Stimulated activated CD4-positive, alpha-beta T cell treated with anti-CD3 and anti-CD28 coated beads, Interleukin-4, amount 100 ng/mL, for 48 hours (primary cell): ENCODE measurements around the gene SEMA3G.

Experiments
- DNase-seq, 2 donors: peaks; one replicate each; pipeline ENCODE4 v3.0.0-alpha.2; 2020; ENCODE audit warnings: low read depth in 2 of 2

Gene SEMA3G

GRCh38 chr3:52396011-52396906 lies 48.6 kb downstream of the SEMA3G start:
- no peak for DNase-seq

DNA sequence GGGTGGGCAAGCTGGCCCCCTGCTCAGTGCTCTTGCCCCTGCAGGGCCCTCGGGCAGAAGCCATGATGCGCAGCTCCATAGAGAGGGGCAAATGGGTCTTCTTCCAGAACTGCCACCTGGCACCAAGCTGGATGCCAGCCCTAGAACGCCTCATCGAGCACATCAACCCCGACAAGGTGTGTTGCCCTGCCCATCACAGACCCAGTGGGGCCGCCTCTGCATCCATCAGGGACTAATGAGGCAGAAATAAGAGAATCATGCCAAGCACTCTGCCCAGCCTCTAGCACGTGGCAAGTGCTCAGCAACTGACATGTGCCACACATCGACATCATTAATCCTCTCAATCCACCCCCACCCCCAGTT lies 49.4 kb downstream of the SEMA3G start:
- DNase-seq = no peak

DNA sequence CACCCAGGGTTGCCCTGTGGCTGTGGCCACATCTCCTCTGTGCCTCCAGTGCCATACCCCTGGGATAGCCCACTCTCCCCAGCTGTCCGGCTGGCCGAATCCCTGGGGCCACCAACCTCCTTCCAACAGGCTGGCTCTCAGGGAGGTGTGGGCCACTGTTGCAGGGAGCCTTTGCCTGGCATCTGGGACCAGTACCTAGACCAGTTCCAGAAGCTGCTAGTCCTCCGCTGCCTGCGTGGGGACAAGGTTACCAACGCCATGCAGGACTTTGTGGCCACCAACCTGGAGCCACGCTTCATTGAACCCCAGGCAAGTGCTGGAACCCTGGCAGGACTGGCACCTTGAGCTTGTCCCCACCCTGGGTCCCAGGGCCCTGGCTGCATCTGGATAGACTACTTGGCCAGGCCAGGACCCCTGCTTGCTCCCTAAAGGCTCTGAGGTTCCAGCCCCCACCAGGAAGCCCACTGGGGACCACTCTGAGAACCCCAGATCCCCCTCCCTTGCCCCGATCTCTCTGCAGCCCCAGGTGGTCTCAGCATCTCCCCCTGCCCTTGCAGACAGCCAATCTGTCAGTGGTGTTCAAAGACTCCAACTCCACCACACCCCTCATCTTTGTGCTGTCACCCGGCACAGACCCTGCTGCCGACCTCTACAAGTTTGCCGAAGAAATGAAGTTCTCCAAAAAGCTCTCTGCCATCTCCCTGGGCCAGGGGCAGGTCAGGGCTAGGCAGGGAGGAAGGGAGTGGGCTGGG lies 50.0 kb downstream of the SEMA3G start:
- DNase-seq = no peak

DNA sequence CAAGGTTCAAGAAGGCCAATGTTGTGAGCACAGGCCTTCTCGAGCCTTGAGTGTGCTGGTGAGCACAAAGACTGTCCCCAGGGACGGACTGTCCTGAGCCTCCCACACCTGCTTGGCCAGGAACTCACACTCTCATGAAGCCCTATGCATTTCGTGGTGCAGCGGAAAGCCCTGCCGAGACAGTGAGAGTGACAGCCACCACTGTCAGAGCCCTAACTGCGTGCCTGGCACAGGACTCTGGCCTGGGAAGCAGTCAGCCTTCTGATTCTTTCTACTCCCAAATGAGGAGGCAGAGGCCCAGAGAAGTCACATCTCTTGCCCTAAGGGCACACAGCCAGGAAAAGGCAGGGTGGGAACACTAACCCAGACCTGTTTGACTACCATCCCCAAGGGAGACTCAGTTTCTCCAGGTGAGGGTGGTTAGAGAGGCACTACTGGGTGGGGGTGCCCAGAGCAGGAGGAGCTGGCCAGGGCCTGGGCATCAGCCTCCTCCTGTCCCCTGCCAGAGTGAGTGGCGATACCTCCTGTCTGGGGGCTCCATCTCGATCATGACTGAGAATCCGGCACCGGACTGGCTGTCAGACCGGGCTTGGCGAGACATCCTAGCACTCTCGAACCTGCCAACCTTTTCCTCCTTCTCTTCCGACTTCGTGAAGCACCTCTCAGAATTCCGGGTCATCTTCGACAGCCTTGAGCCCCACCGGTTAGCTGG lies 50.8 kb downstream of the SEMA3G start:
- DNase-seq = no peak

DNA sequence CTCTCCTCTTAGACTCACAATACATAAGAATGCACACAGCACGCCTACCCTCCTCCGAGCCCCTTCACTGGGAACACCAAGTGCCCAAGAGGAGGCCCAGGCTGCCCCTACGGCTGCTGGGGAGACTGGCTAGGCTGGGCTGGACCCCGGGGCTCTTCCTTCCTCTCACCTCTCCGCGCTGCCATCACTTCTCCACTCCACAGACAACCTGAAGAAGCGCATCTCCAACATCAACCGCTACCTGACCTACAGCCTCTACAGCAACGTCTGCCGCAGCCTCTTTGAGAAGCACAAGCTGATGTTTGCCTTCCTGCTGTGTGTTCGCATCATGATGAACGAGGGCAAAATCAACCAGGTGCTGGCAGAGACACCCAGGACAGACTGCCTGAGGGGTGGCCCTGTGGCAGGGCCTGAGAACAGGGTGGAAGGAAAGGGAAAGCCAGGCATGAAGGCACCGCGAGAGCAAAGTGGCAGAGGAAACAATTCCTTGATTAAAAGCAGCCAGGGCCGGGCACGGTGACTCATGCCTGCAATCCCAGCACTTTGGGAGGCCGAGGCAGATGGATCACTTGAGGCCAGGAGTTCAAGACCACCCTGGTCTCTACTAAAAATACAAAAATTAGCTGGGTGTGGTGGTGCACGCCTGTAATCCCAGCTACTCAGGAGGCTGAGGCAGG lies 51.6 kb downstream of the SEMA3G start:
- no peak for DNase-seq

- no peak for DNase-seq
Observed at GRCh38 chr3:52392216-52392930, 52.5 kb downstream of the SEMA3G start.

- no peak for DNase-seq
Observed at GRCh38 chr3:52391096-52391495, 53.8 kb downstream of the SEMA3G start.

- DNase-seq = no peak
Observed at GRCh38 chr3:52388933-52389332, 56.0 kb downstream of the SEMA3G start.

GRCh38 chr3:52388348-52388821 lies 56.5 kb downstream of the SEMA3G start:
- no peak for DNase-seq

DNA sequence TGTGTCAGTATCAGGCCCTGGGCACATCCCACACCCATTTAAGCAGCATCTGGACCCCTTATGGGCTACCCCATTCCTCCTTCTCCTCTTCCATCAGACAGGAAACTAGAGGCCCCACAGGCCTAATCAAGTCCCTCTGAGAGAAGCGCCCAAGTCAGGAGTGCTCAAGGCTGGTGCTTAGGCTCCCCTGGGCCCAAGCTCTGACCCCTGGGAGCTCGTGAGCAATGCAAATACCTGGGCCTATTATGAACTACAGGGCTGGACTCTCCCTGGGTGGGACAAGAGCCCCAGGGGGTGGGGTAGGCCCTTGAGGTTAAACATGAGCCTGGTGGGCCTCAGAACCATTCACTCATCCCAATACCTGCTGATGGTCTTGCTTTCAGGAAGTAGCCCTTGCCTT lies 57.4 kb downstream of the SEMA3G start:
- no peak for DNase-seq

- no peak for DNase-seq
Observed at GRCh38 chr3:52385157-52385556, 59.7 kb downstream of the SEMA3G start.

- no peak for DNase-seq
Observed at GRCh38 chr3:52384019-52384761, 60.7 kb downstream of the SEMA3G start.

DNA sequence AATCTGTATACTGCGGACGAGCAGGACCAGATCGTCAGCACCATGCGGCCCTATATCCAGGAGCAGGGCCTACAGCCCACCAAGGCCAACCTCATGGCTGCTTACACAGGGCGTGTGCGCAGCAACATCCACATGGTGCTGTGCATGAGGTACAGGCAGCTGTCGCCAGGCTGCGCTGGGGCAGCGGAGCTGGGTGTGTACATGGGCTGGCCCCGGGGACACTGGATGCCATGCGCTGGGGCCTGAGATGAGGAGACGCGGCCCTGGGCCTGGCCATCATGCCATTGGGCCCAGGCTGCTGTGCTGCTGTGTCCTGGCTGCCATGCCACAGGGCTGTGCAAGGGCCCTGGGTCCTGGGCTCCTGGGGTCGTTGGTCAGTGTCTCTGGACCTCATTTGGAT lies 61.5 kb downstream of the SEMA3G start:
- DNase-seq = no peak
